NCI-H146 treated with DMSO at 0.1 percent for 48 hours (cell line): Measurements from ENCODE around the gene C17orf78.
"Not testable (repeated sequence)": the region's sequence is repeated elsewhere in the genome, so short reads cannot be mapped to it uniquely, and the experiment has no call there.

Experiments
- DNase-seq: peaks from one replicate; lab custom pipeline; 2025; ENCODE audit not compliant: unreplicated experiment; lab: John Stamatoyannopoulos, UW

The C17orf78 gene

DNA sequence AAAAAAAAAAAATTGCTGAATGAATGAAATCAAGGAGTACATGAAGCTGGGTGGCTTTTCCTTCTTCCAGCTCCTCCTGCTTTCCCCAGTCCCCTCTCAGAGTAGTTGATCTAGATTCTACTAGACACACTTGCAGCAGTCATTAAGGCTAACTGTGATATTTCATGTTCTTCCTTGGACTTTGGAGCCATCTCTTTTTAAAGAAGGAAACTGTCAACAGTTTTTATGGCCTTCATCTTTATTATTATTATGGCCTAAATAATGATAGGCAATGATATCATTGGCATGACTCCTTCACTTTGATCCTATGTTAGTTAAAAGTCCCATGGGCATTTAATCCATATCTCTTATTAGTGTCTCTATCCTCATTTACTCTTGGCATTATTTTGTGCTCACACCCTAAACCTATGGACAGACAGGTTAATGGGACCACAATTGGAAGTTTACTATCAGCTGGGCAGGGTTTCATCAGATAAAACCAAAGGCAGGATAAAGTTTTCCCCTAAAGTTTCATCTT is 9.7 kb downstream of the C17orf78 start:
- DNase-seq, result no peak

DNA sequence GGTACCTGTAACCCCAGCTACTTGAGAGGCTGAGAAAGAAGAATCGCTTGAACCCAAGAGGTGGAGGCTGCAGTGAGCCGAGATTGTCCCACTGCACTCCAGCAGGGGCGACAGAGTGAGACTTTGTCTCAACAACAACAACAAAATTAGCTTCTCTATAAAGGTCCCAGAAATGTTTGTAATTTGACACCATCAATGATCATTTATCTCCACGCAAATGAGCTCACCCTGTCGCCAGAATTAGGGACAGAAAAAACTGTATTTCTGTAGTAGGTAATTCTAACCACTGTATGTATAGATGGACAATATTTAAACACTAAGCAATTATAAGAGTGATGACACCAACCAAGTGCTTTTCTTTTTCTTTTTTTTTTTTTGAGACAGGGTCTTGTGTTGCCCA is 10.7 kb downstream of the C17orf78 start:
- no peak for DNase-seq

DNA sequence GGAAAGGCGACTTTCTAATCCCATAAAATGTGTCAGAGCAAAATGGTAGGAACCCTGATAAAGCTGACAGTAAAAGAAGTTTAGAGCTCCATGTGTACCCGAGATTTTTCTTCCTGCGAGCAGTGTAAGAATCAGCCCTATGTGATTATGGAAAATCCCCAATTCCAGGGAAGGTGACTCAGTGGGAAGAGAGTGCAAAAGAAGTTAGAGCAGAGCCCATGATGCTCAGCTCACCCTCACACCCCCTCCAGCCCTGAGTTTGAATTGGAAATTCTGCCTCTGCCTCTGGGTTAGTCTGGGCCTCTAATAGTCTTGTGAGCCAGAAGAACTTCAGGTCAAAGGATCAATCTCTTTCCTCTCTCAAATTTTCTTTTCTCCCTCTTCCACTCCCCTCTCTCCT is 12.5 kb downstream of the C17orf78 start:
- no peak for DNase-seq

DNA sequence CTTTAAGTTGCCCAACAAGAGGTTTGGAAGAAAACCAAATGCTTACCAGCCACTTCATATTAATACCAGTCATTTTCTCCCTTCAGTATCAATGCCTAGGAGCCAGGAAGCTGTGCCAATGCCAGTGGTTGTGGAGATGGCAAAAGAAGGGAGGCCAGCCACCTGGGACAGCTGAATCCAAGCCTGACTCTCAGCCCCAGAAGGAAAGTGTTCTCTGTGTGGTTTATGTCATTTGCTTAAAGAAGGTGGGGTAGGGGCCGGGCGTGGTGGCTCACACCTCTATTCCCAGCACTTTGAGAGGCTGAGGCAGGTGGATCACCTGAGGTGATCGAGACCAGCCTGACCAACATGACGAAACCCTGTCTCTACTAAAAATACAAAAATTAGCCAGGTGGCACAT is 13.4 kb downstream of the C17orf78 start:
- DNase-seq, result no peak

DNA sequence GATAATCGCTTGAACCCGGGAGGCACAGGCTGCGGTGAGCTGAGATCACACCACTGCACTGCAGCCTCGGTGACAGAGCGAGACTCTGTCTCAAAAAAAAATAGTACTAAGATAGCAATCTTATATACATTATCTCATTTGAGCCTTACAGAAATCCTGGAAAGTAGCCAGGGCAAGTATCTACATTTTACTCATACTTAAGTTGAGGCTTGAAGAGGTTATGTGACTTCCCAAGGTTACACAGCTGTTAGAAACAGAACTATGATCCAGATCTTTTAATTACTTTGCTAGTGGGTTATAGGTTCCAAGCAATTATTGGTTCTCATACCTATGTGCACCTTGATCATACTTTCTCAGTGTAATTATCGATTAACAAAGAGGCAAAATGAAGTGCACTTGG is 15.4 kb downstream of the C17orf78 start:
- no peak for DNase-seq

DNA sequence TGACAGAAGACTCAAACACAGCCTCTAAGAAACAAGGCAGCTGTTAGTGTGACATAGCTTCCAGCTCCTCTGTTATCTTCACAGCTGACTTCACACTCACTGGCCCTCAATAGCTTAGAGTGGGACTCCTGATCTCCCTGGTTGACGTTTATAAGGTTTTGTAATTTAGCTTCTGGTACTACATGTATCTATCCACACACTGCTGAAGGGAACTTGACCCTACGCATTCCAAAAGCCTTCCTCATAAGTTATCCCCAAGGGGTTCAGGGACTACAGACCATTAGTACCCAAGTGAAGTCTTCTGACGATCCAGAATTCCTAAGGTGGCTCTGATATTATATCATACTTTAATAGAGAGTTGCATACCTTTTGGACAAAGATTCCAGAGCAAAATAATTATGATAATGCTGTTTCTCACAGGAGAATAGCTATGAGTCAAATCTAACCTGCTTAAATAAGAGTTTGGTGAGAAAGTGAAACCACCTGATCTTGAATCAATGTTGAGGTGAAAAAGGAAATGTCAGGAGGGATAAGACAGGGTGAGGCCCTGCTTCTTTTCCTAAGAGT is 16.3 kb downstream of the C17orf78 start:
- no peak for DNase-seq

DNA sequence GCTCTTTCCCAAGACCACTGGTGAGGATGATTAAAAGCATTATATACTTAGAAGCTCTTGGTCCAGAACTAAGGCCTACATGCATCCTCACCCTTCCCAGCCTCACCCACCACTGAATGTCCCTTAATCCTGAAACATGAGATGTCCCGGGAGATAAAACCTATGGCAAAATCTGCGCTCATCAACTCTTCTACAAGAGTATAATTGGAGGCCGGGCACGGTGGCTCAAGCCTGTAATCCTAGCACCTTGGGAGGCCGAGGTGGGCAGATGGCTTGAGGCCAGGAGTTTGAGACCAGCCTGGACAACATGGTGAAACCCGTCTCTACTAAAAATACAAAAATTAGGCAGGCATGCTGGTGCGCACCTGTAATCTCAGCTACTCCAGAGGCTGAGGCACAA is 17.6 kb downstream of the C17orf78 start:
- no peak for DNase-seq

DNA sequence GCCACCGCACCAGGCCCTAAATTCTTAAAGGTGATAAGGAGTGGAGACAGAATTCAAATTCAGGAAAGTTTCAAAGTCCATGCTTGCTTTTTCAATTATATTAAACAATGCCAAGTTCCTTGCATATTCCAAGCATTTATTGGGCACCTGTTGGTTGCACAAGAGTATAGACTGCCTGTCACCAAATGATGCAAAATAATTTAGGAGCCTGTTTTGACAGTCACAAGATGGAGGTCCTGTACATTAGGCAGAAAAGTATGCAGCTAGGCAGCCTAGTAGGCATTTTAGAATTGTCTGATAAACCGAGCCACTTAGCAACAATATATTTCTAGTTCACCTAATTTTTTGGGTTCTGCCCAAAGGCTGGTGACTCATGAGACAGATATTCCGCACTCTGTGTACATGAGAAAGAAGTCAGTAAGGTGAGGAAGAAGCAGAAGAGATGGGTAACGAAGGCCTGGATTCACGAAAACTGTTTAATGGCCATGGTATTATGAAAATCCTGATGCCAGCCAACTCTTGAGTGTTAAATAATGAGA is 23.5 kb downstream of the C17orf78 start:
- DNase-seq, result no peak

DNA sequence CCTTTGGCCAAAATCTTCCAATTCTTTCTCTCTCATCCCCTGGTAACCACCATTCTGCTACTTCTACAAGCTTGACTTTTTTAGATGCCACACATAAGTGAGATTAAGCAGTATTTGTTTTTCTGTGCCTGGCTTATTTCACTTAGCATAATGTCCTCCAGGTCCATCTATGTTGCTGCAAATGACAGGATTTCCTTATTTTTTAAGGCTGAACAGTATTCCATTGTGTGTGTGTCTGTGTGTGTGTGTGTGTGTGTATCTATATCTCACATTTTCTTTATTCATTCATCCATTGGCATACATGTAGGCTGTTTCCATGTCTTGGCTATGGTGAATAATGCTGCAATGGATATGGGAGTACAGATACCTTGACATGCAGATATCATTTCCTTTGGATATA is 24.7 kb downstream of the C17orf78 start:
- DNase-seq, result no peak

DNA sequence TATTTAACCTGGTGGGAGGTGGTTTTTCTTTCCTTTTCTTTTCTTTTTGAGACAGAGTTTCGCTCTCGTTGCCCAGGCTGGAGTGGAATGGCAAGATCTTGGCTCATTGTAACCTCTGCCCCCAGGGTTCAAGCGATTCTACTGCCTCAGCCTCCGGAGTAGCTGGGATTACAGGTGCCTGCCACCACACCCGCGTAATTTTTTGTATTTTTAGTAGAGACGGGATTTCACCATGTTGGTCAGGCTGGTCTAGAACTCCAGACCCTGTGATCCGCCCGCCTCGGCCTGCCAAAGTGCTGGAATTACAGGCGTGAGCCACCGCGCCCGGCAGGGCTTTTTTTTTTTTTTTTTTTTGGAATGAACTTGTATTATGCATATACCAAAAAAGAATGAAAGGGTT is 29.7 kb downstream of the C17orf78 start:
- DNase-seq, result not testable (repeated sequence)

DNA sequence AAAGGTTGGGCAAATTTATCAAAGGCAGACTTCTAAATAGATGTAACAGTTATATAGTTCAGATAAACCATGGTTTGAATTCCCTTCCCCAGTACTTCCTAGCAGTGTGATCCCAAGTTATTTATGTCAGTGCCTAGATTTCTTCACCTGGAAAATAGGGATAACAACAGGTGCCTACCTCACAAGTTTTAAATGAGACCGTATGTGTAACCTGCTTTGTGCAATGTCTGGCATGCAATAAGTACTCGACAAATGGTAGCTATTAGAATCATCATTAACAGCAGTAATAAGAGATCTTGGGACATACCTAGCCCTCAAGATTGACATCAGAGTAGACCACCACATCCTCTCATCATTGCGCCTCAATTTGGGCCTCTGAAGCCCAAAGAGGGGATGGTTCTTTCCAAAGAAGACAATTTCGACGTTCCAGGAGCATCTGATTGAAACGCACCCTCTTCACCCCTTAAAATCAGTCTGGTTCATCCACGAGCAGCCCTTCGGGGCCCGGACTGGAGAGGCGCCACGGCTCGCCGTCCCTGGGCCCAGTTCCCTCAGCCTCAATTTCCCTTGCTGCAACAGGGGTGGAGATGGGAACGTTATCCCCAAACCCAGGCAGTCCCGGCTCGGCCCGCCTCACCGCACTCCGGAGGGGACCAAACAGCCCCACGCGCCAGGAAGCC is 30.3 kb downstream of the C17orf78 start:
- peak; percentile 17 for DNase-seq

DNA sequence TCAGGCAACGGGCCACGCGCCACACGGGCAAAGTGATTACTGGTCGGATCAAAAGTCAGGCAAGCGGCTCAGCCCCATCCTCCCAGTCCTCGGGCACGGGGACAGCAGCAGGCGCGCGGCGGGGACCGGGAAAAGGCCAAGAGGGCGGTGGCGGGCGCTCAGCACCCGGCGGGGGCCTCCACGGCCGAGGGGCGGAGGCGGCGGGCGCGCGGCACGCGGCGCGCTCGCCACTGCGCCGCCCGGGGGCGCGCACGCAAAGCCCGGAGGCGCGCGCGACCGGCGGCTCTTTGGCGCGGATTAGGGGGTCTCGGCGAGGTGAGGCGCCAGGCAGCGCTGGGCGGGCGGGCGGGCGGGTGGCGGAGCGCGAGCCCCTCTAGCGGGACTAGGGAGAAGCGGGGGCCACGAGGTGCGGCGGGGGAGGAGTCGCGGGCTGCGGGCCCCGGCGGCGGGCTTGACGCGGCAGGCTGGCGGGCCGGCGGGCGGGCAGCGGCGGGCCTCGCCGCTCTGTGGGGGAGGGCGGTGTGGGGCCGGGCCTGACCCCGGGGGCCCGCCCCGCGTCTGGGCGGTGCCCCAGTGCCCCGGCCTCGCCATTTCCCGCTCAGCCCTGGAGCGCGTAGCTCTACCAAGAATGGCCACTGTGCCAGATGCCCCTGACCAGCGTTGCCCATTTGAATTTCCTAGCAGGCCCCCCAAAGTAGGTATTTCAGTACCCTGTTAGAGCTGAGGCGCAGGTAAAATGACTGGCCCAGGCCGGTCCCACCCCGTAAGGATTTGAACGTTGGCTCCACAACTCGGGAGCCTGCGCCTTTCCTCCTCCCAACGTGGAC is 31.1 kb downstream of the C17orf78 start, which contains the start of the genes ACACA and TADA2A:
Gene ACACA (minus strand): TSS at position 202 of the 827 bp plus-strand sequence. CDS start 537 bp downstream, outside the sequence.
Gene TADA2A (plus strand): TSS at position 252 of the 827 bp plus-strand sequence. CDS start 4,480 bp downstream, outside the sequence.
- peak; percentile 45 for DNase-seq

DNA sequence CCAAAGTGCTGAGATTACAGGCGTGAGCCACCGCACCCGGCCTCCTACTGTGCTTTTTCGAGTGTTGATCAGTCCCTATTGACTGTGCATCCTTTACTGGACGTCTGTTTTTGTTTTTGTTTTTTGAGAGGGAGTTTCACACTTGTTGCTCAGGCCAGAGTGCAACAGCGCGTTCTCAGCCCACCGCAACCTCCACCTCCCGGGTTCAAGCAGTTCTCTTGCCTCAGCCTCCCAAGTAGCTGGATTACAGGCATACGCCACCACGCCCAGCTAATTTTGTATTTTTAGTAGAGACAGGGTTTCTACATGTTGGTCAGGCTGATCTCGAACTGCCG is 32.3 kb downstream of the C17orf78 start:
- not testable (repeated sequence) for DNase-seq

DNA sequence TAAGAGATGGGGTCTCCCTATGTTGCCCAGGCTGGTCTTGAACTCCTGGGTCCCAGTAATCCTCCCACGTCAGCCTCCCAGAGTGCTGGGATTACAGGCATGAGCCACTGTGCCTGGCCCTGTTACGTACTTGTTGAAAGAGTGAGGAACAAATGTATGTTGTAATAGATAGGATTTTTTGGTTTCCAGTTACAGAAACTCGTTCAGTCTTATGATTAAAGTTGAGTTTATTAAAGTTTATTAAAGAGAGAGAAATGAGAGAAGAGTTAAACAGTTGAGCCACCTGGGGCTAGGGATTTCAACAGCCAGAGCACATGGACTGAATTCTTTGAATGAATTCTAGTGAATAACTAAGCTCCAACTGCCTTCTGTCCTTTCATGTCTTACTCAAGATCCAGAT is 34.6 kb downstream of the C17orf78 start:
- DNase-seq, result no peak

DNA sequence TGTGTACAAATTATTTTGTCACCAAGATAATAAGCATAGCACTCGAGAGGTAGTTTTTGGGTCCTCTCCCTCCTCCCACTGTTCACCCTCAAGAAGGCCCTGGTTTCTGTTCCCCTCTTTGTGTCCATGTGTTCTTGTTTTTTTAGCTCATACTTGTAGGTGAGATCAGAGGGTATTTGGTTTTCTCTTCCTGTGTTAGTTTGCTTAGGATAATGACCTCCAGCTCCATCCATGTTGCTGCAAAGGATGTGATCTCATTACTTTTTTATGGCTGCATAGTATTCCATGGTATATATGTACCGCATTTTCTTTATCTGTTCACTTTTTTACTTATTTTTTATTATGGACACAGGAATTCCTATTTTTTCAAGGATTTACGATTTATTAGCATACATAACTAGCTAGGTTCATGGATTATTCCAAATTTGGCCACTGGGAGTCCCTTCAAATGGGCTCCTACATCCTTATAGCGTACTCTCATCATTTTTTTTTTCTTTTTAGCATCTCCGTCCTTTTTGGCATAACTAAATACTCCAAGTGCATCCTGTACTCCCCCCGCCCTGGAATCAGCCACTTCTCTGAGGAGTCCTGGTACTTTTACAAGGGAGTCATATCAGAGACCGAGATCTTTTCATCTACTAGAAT is 38.2 kb downstream of the C17orf78 start:
- DNase-seq, result no peak

DNA sequence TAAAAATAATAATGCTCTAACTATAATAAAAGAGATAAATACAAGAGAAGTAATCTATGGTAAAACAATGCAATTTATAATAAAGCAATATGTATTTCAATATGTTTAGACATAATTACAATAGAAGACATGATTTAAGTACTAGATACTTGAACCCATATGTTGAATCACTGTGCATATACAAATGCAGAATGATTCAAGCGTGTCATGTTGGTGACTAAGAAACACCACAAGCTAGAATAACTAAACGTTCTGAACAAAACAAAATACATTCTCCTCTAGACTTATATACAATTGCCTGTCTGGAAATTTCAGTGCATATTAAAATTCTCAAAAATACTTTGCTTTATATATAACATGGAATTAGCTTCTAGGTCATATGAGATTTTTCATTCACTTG is 42.1 kb downstream of the C17orf78 start:
- no peak for DNase-seq

DNA sequence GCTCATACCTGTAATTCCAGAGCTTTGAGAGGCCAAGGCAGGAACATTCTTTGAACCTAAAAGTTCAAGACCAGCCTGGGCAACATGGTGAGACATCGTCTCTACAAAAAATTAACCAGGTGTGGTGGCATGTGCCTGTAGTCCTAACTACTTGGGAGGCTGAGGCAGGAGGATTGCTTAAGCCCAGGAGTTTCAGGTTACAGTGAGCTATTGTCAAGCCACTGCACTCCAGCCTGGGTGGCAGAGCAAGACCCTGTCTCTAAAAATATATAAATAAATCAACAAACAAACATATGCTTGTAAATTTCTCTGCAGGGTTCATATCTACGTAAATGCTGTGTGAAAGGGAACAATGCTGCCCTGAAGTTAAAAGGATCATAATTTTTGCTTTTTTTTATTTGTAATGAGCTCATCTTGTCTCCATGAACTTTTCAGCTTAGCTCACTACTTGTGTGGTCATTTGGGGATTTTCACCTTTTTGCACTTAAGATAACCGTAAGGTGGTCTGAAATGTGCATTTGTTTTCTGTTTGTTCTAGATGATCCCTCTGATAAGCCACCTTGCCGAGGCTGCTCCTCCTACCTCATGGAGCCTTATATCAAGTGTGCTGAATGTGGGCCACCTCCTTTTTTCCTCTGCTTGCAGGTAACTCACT is 47.3 kb downstream of the C17orf78 start:
- no peak for DNase-seq

DNA sequence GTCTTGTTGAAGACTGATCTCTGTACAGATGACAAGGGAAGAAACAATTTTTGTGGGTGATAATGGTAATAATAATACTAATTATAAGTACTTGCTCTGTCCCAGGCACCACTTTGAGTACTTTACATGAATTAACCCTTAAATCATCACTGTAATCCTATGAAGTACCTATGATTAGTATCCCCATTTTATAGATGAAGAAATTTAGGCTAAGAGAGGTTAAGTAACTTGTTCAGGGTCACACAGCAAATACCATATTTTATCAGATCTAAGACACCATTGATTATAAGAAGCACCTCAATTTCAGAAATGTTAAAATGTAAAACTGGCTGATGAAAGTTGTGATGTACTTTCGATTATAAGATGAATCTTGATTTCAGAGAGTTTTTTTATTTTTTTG is 49.5 kb downstream of the C17orf78 start:
- no peak for DNase-seq

DNA sequence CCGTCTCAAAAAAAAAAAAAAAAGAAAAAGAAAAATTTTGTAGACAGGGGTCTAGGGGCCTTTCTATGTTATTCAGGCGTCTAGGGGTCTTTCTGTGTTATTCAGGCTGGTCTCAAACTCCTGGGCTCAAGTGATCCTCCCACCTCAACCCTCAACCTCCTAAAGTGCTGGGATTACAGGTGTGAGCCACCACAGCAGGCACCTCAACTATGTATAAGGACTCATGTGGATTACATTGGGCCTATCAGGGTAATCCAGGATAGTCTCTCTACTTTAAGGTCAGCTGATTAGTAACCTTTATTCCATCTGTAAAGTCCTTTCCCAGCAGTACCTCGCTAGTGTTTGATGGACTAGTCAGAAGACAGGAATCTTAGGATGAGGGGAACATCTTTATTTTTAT is 53.3 kb downstream of the C17orf78 start:
- no peak for DNase-seq

DNA sequence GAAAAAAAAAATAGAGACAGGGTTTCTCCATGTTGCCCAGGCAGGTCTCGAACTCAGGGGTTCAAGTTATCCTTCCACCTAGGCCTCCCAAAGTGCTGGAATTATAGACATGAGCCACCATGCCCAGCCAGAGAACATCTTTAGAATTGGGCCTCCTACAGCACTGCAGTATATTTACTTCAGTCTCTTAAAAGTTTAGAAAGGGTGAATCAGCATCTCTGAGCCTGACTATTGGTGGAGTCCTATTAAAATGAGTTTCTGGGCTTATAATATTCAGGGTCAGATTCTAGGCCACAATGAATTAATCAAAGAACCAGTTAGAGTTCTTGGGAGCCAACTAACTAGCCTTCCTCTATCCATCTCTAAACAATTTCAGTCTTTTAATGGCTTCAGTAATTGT is 53.7 kb downstream of the C17orf78 start:
- no peak for DNase-seq
